Measurements from ENCODE around the gene PRDM16.

PRDM16 gene

DNA sequence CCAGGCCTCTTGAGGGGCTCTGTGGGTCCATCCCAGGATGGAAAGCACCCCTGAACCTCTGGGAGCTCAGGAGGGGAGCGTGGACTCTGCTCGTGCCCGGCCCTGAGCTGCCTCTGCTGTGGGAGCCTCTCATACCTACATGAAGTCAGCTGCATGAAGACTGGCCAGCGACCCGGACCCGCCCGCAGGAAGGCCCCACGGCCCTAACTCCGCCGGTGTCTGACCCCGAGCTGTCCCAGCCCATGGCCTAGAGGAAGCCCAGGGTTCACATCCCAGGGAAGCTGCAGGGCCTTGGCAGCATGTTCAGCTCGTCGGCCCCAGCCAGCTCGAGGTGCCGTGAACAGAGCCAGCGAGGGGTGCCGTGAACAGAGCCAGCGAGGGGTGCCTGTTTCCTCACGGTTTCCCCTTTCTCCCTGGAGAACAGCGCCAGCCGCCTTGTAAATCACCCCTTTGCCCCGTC lies 207.4 kb downstream of the PRDM16 start:
- no peaks in the 10 kb centered on the region for H3K9me2 ChIP-seq (ENCODE audit: low read depth, low read length)
- no peaks in the 10 kb centered on the region for H3F3A ChIP-seq (ENCODE audit: insufficient read depth, low read length)
- H3K4me2 ChIP-seq (ENCODE audit: low read length) = no peak overlapping the region
- no peak overlapping the region for H3K9ac ChIP-seq (ENCODE audit: low read length)
- no peaks in the 10 kb centered on the region for H3K27me3 ChIP-seq (ENCODE audit: insufficient read depth, low read length)
- H3K27ac ChIP-seq (ENCODE audit: low read depth, low read length, poor library complexity, severe bottlenecking) = no peak overlapping the region
- no peaks in the 10 kb centered on the region for H3K79me2 ChIP-seq (ENCODE audit: insufficient read depth, low read length)
- no peaks in the 10 kb centered on the region for H3K4me1 ChIP-seq (ENCODE audit: insufficient read depth, low read length, severe bottlenecking)
- no peak overlapping the region for H2AFZ ChIP-seq (ENCODE audit: low read length)
- no peaks in the 10 kb centered on the region for H3K9me3 ChIP-seq (ENCODE audit: low read length)
- no peaks in the 10 kb centered on the region for H3K36me3 ChIP-seq (ENCODE audit: insufficient read depth, low read length)
- H3K4me3 ChIP-seq (ENCODE audit: low read depth, low read length, poor library complexity, severe bottlenecking) = no peak overlapping the region
- H4K20me1 ChIP-seq (ENCODE audit: insufficient read depth, low read length) = no peaks in the 10 kb centered on the region
- no peak for TF ChIP-seq EZH2 (IDR thresholded peaks at IDR 0.05; ENCODE audit: borderline replicate concordance, low read length)
- TF ChIP-seq, protein P1, sequence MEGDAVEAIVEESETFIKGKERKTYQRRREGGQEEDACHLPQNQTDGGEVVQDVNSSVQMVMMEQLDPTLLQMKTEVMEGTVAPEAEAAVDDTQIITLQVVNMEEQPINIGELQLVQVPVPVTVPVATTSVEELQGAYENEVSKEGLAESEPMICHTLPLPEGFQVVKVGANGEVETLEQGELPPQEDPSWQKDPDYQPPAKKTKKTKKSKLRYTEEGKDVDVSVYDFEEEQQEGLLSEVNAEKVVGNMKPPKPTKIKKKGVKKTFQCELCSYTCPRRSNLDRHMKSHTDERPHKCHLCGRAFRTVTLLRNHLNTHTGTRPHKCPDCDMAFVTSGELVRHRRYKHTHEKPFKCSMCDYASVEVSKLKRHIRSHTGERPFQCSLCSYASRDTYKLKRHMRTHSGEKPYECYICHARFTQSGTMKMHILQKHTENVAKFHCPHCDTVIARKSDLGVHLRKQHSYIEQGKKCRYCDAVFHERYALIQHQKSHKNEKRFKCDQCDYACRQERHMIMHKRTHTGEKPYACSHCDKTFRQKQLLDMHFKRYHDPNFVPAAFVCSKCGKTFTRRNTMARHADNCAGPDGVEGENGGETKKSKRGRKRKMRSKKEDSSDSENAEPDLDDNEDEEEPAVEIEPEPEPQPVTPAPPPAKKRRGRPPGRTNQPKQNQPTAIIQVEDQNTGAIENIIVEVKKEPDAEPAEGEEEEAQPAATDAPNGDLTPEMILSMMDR (IDR thresholded peaks at IDR 0.05; ENCODE audit: low read length) = no peak

DNA sequence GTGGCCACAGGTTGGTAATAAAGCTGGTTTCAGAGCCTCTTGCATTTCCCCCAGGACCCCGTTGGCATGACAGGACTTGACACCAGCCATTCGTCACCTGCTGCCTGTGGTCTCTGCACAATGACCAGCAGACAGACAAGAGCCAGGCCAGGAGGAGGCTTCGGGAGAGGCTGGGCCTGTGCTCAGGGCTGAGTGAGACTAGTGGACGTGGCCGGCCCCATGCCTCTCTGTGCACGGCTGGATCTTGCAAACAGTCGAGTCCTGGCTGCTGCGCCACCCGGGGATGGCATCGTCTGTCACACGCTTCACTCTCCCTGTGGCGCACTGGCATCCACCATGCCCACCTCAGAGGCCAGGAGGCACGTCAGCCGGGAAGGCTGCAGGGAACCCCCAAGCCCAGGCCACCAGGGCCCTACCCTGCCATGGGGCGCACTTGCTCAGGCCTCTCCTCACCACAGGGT lies 208.0 kb downstream of the PRDM16 start:
- H3K4me3 ChIP-seq (ENCODE audit: low read depth, low read length, poor library complexity, severe bottlenecking) = no peak overlapping the region
- TF ChIP-seq, protein P1 (IDR thresholded peaks at IDR 0.05; ENCODE audit: low read length) = no peak
- no peak for TF ChIP-seq EZH2 (IDR thresholded peaks at IDR 0.05; ENCODE audit: borderline replicate concordance, low read length)
- H3K27me3 ChIP-seq (ENCODE audit: insufficient read depth, low read length) = no peaks in the 10 kb centered on the region
- H3K27ac ChIP-seq (ENCODE audit: low read depth, low read length, poor library complexity, severe bottlenecking) = no peak overlapping the region
- no peaks in the 10 kb centered on the region for H3K9me3 ChIP-seq (ENCODE audit: low read length)
- H3K79me2 ChIP-seq (ENCODE audit: insufficient read depth, low read length) = no peaks in the 10 kb centered on the region
- H3K9ac ChIP-seq (ENCODE audit: low read length) = no peak overlapping the region
- H4K20me1 ChIP-seq (ENCODE audit: insufficient read depth, low read length) = no peaks in the 10 kb centered on the region
- no peaks in the 10 kb centered on the region for H3F3A ChIP-seq (ENCODE audit: insufficient read depth, low read length)
- H3K4me2 ChIP-seq (ENCODE audit: low read length) = no peak overlapping the region
- no peaks in the 10 kb centered on the region for H3K9me2 ChIP-seq (ENCODE audit: low read depth, low read length)
- H3K36me3 ChIP-seq (ENCODE audit: insufficient read depth, low read length) = no peaks in the 10 kb centered on the region
- no peak overlapping the region for H2AFZ ChIP-seq (ENCODE audit: low read length)
- H3K4me1 ChIP-seq (ENCODE audit: insufficient read depth, low read length, severe bottlenecking) = no peaks in the 10 kb centered on the region

DNA sequence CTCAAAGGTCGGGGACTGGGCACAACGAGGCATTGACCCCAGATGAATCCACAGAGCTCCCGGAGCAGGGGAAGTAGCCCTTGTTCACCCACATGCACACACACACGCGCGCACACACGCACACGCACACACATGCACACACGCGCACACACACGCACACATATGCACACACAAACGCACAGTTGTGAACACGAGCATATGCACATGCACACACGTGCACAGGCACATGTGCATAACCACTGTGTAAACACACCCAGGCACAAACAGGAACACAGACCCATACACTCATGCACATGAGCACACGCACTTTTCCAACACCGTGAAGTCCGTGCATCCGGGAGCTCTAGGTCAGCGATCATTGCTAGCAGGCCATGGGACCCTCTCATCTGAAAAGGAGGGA lies 208.6 kb downstream of the PRDM16 start:
- Histone ChIP-seq H2AFZ (ENCODE audit: low read length) (no peak overlapping the region), H3K9ac (ENCODE audit: low read length) (no peak overlapping the region), H3K9me2 (ENCODE audit: low read depth, low read length) (no peaks in the 10 kb centered on the region), H3K27me3 (ENCODE audit: insufficient read depth, low read length) (no peaks in the 10 kb centered on the region), H4K20me1 (ENCODE audit: insufficient read depth, low read length) (no peaks in the 10 kb centered on the region), H3K36me3 (ENCODE audit: insufficient read depth, low read length) (no peaks in the 10 kb centered on the region), H3K79me2 (ENCODE audit: insufficient read depth, low read length) (no peaks in the 10 kb centered on the region), H3K27ac (ENCODE audit: low read depth, low read length, poor library complexity, severe bottlenecking) (no peak overlapping the region), H3K9me3 (ENCODE audit: low read length) (no peaks in the 10 kb centered on the region), H3K4me1 (ENCODE audit: insufficient read depth, low read length, severe bottlenecking) (no peaks in the 10 kb centered on the region), H3F3A (ENCODE audit: insufficient read depth, low read length) (no peaks in the 10 kb centered on the region), H3K4me3 (ENCODE audit: low read depth, low read length, poor library complexity, severe bottlenecking) (no peak overlapping the region), H3K4me2 (ENCODE audit: low read length) (no peak overlapping the region)
- TF ChIP-seq, protein P1 (IDR thresholded peaks at IDR 0.05; ENCODE audit: low read length) = no peak
- no peak for TF ChIP-seq EZH2 (IDR thresholded peaks at IDR 0.05; ENCODE audit: borderline replicate concordance, low read length)

Measured in OCI-LY1 (cell line).